K562 (cell line): ENCODE data around the gene PUM1. TPM values are rescaled to one million over a fixed set of nuclear protein-coding genes. Genes with fewer than 3 reads are reported as not detected.

Experiments
- ATAC-seq: fragments of 200-7000 bp; cut with Tn5 transposase; 3 replicates; pipeline ENCODE4 v1.9.1; 2020; ENCODE audit warnings: moderate library complexity
- BruUV-seq: library from RNA; stranded (reverse); fragments of 400-500 nt; replicated peaks from 2 replicates; lab custom pipeline; 2021; lab: Mats Ljungman, UMichigan
- CTCF ChIA-PET: fragments of 300-600 bp; formaldehyde crosslinking; extraction: SDS; loops from one replicate; lab custom pipeline; 2021; ENCODE audit warnings: low intra/inter-chr PET ratio; lab: Yijun Ruan, JAX
- POLR2A ChIA-PET: fragments of 300-600, 350-650 bp; sonication (Branson Sonifier 250); formaldehyde crosslinking; extraction: SDS; loops from one replicate; lab custom pipeline; 2021; ENCODE audit warnings: antibody characterized with exemption, inconsistent platforms; lab: Yijun Ruan, JAX
- DNase-seq, 4 experiments: peaks; one replicate each; pipeline versions ENCODE4 v3.0.0 to v3.0.0-alpha.2; 2011 to 2018; ENCODE audit warnings: low spot score in 3 of 4, mixed read lengths in 3 of 4; ENCODE audit errors: extremely low read depth in 1 of 4
- FAIRE-seq: peaks from 2 replicates; lab custom pipeline; 2011; peaks lifted over from hg19 to GRCh38; lab: Jason Lieb, UNC
- H2AFZ ChIP-seq: 2 replicates; pipeline ENCODE4 v1.6.0; 2011; ENCODE audit warnings: low read depth, low read length, control low read depth, inconsistent platforms
- H3K27ac ChIP-seq: fragments of 200-600 bp; 3 replicates; pipeline ENCODE4 v1.8.0; 2011; ENCODE audit warnings: low read depth, mild to moderate bottlenecking, control low read depth, inconsistent platforms, low read length, moderate library complexity, mixed read lengths; ENCODE audit errors: extremely low read depth
- H3K27me3 ChIP-seq, 2 experiments: fragments of 300-600 bp in 1 of 2; 2 replicates in 1 of 2; 3 replicates in 1 of 2; pipeline versions ENCODE4 v1.6.0 to v1.8.0; 2011; ENCODE audit warnings: inconsistent platforms in 2 of 2, low read length in 2 of 2, mild to moderate bottlenecking in 1 of 2, mixed read lengths in 1 of 2, moderate library complexity in 1 of 2; ENCODE audit not compliant: control insufficient read depth in 2 of 2, insufficient read depth in 2 of 2
- H3K36me3 ChIP-seq: fragments of 300-600 bp; 3 replicates; pipeline ENCODE4 v1.8.0; 2011; ENCODE audit warnings: mild to moderate bottlenecking, low read length, inconsistent platforms; ENCODE audit not compliant: control insufficient read depth, insufficient read depth
- H3K4me1 ChIP-seq, 2 experiments: fragments of 200-600 bp in 1 of 2; replicated peaks in 1 of 2; 2 replicates in 1 of 2; 3 replicates in 1 of 2; pipeline versions ENCODE4 v1.5.1 to v1.8.0; 2011; ENCODE audit warnings: inconsistent platforms in 2 of 2, low read length in 2 of 2, mild to moderate bottlenecking in 1 of 2, mixed read lengths in 1 of 2, moderate library complexity in 1 of 2; ENCODE audit not compliant: control insufficient read depth in 2 of 2, insufficient read depth in 2 of 2
- H3K4me2 ChIP-seq: 2 replicates; pipeline ENCODE4 v1.6.1; 2011; ENCODE audit warnings: low read length, control low read depth, inconsistent platforms, mixed read lengths; ENCODE audit not compliant: insufficient read depth
- H3K4me3 ChIP-seq: fragments of 200-600 bp; sonication (generic), shearing (Covaris generic); 2 replicates; pipeline ENCODE4 v1.5.1; 2016; ENCODE audit warnings: control low read depth, inconsistent platforms
- H3K79me2 ChIP-seq: fragments of 200-600 bp; 3 replicates; pipeline ENCODE4 v1.8.0; 2011; ENCODE audit warnings: low read length, inconsistent platforms; ENCODE audit not compliant: control insufficient read depth, insufficient read depth
- H3K9ac ChIP-seq, 2 experiments: 2 replicates each; pipeline versions ENCODE4 v1.6.0 to v1.6.1; 2011; ENCODE audit warnings: low read depth in 2 of 2, low read length in 2 of 2, control low read depth in 1 of 2, inconsistent platforms in 1 of 2, mild to moderate bottlenecking in 1 of 2, mixed read lengths in 1 of 2; ENCODE audit not compliant: insufficient read depth in 1 of 2
- H3K9me1 ChIP-seq: one replicate; pipeline ENCODE4 v1.6.0; 2011; ENCODE audit warnings: inconsistent platforms, mild to moderate bottlenecking, low read length, moderate library complexity; ENCODE audit not compliant: control insufficient read depth, insufficient read depth
- H3K9me3 ChIP-seq: replicated peaks from 2 replicates; pipeline ENCODE4 v1.5.1; 2011; ENCODE audit warnings: low read depth, low read length, inconsistent platforms; ENCODE audit not compliant: control insufficient read depth, insufficient read depth
- H4K20me1 ChIP-seq: replicated peaks from 2 replicates; pipeline ENCODE4 v1.6.1; 2011; ENCODE audit warnings: low read length, inconsistent platforms, mixed read lengths; ENCODE audit not compliant: control insufficient read depth, insufficient read depth
- MEIS2 ChIP-seq: fragments of 450-650 bp; IDR thresholded peaks from 2 replicates; pipeline ENCODE4 v1.6.1; 2014; ENCODE audit warnings: mild to moderate bottlenecking; ENCODE audit not compliant: partially characterized antibody
- PBX2 ChIP-seq, 2 experiments: IDR thresholded peaks in 1 of 2; conservative IDR thresholded peaks in 1 of 2; 2 replicates each; pipeline ENCODE4 v1.6.1; 2016; ENCODE audit warnings: low read depth in 2 of 2, mild to moderate bottlenecking in 1 of 2, missing compliant biosample characterization in 1 of 2, missing genetic modification characterization in 1 of 2, moderate library complexity in 1 of 2
- U2AF1 ChIP-seq: fragments of 200-400 bp; formaldehyde crosslinking; optimal IDR thresholded peaks from 2 replicates; pipeline ENCODE3; 2017; ENCODE audit warnings: mild to moderate bottlenecking, low read depth, low read length, moderate library complexity
- WGBS: fragments of 100-300 bp; shearing (Covaris generic); methylation state at CpG from one replicate; pipeline ENCODE4 v1.1.6; 2016; ENCODE audit warnings: low coverage, mixed read lengths; ENCODE audit not compliant: insufficient coverage; ENCODE audit errors: missing lambda C conversion rate; 5-methylcytosine and 5-hydroxymethylcytosine counted together
- in situ Hi-C: fragments of 300-500 bp; cut with MboI; formaldehyde crosslinking; loops from 4 replicates; pipeline ENCODE4 v1.15.0; 2018; ENCODE audit warnings: inconsistent platforms, mixed read lengths
- intact Hi-C: fragments of 100-400 bp; cut with micrococcal nuclease; formaldehyde crosslinking; loops from 2 replicates; pipeline ENCODE4 v1.14.2; 2022
- polyA plus RNA-seq, 8 experiments: library from polyadenylated mRNA; depleted of rRNA in 4 of 8; stranded (reverse) in 5 of 8; unstranded in 3 of 8; fragments of >200 nt; fragmentation: Nextera tagmentation in 2 of 8; fragmentation: Illumina TruSeq in 1 of 8; extraction: Ambion mirVana in 2 of 8; extraction: Trizol in 1 of 8; gene quantifications; 2 replicates each; pipeline versions ENCODE4 v1.2.1 to v1.2.3, GENCODE V29; 2011 to 2014; ENCODE audit warnings: inconsistent platforms in 1 of 8, missing spikeins in 1 of 8
- total RNA-seq, 7 experiments: library from RNA; depleted of rRNA in 6 of 7; stranded (reverse); fragments of >200 nt in 6 of 7; fragmentation: Illumina TruSeq in 2 of 7; extraction: Trizol in 2 of 7; gene quantifications; 2 replicates each; pipeline versions ENCODE4 v1.2.1 to v1.2.3, GENCODE V29; 2011 to 2021; ENCODE audit warnings: low replicate concordance in 1 of 7

The PUM1 gene
- total and polyA plus RNA-seq, 9 of the 15 experiments (the other 6 are each of a cell fraction or from before 2014, with no cell fraction given), result 37.7 to 104 (median 55.7) TPM

- Histone ChIP-seq H3K4me2 (no peak overlapping the region), H3K27ac (no peak overlapping the region), H2AFZ (no peak overlapping the region), H3K4me1 (peaks cover 4 to 6% of the 10 kb centered on the region in 2 experiments; a peak in 3 of 5 replicates), H3K4me3 (no peak overlapping the region), H4K20me1 (peaks cover 7% of the 10 kb centered on the region), H3K79me2 (peaks cover 89% of the 10 kb centered on the region), H3K27me3 (no peaks in the 10 kb centered on the region), H3K9me1 (peaks cover 4% of the 10 kb centered on the region), H3K9me3 (no peaks in the 10 kb centered on the region), H3K9ac (no peak overlapping the region), H3K36me3 (peaks cover 74% of the 10 kb centered on the region)
- WGBS, result 92% methylated on average over 4 of the region's 4 CpGs
- POLR2A ChIA-PET, result interaction anchor here (0.6 to 3.2 kb wide), 4 partner anchors 10 to 259 kb away, joined by 3 to 13 read pairs (median 4); no protein-coding TSS in a partner anchor
- TF ChIP-seq U2AF1, result no peak
- TF ChIP-seq PBX2 (CRISPR knock-in tag; IDR thresholded peaks at IDR 0.05; ENCODE audit: low read depth), result no peak
- TF ChIP-seq PBX2 (tag; conservative IDR thresholded peaks at IDR 0.05; ENCODE audit: low read depth), result 0 out of 2 replicates have a peak, but pooled peaks have one; percentile 46
- TF ChIP-seq MEIS2, result peak; percentile 10
- no peak for DNase-seq
- CTCF ChIA-PET, result no interaction called here
- in situ Hi-C loops, result no loop called here
- no peak for ATAC-seq
- no peak for FAIRE-seq
- intact Hi-C loops, result no loop called here
- no TSS peak for BruUV-seq
Observed at GRCh38 chr1:30984165-30984889, 81.2 kb downstream of the PUM1 start.
